Limb (tissue), 2 donors: ENCODE results near the gene GHRL.
"Not testable (repeated sequence)": the region's sequence is repeated elsewhere in the genome, so short reads cannot be mapped to it uniquely, and the experiment has no call there.

Experiments used
- DNase-seq, 2 donors: peaks; one replicate each; pipeline ENCODE4 v3.0.0-alpha.2; 2016; ENCODE audit errors: extremely low spot score in 2 of 2

Gene GHRL

GRCh38 chr3:10273702-10274305, 18.9 kb downstream of the GHRL start:
- DNase-seq: no peak

- DNase-seq: no peak
These were observed 19.8 kb downstream of the GHRL start for GRCh38 chr3:10272977-10273376.

- DNase-seq: not testable (repeated sequence)
These were observed 20.3 kb downstream of the GHRL start for GRCh38 chr3:10272476-10272875.

- no peak for DNase-seq
These were observed 23.3 kb downstream of the GHRL start for GRCh38 chr3:10269443-10269842.

GRCh38 chr3:10268930-10269329, 23.8 kb downstream of the GHRL start:
- no peak for DNase-seq

GRCh38 chr3:10268116-10268515, 24.6 kb downstream of the GHRL start:
- no peak for DNase-seq

GRCh38 chr3:10266936-10267335, 25.8 kb downstream of the GHRL start:
- DNase-seq: not testable (repeated sequence)

GRCh38 chr3:10265833-10266232, 26.9 kb downstream of the GHRL start:
- no peak for DNase-seq

- DNase-seq: no peak
These were observed 28.9 kb downstream of the GHRL start for GRCh38 chr3:10263646-10264363.

GRCh38 chr3:10262027-10262426, 30.7 kb downstream of the GHRL start:
- DNase-seq: no peak

- DNase-seq: no peak
These were observed 32.5 kb downstream of the GHRL start for GRCh38 chr3:10260211-10260701.

- no peak for DNase-seq
These were observed 32.9 kb downstream of the GHRL start for GRCh38 chr3:10259798-10260197.

GRCh38 chr3:10259036-10259435, 33.7 kb downstream of the GHRL start:
- DNase-seq: no peak

GRCh38 chr3:10255835-10256234, 36.9 kb downstream of the GHRL start:
- DNase-seq: no peak

- no peak for DNase-seq
These were observed 39.0 kb downstream of the GHRL start for GRCh38 chr3:10253731-10254130.

GRCh38 chr3:10251006-10251405, 41.7 kb downstream of the GHRL start:
- DNase-seq: no peak

GRCh38 chr3:10249833-10250232, 42.9 kb downstream of the GHRL start:
- no peak for DNase-seq

- peak in 1 of 2 donors; percentile 43 for DNase-seq
These were observed 43.6 kb downstream of the GHRL start for GRCh38 chr3:10248984-10249748.

GRCh38 chr3:10248184-10248983, 44.4 kb downstream of the GHRL start, which contains the start of gene TATDN2:
TSS of gene TATDN2 (plus strand) at chr3:10248459. CDS start at chr3:10249201, 742 bp downstream.
- peak; percentile 91 to 92 for DNase-seq

GRCh38 chr3:10247679-10248183, 45.0 kb downstream of the GHRL start:
- no peak for DNase-seq

- DNase-seq: no peak
These were observed 47.5 kb downstream of the GHRL start for GRCh38 chr3:10245081-10245712.
